GM12801 (cell line): ENCODE data around the gene POU6F2.

Source experiments
- TF ChIP-seq, protein P1 (sequence below): IDR thresholded peaks from one replicate; pipeline ENCODE4 v1.5.1; 2011; ENCODE audit warnings: control low read depth; ENCODE audit not compliant: insufficient read length; ENCODE audit errors: extremely low read depth

Gene POU6F2

DNA sequence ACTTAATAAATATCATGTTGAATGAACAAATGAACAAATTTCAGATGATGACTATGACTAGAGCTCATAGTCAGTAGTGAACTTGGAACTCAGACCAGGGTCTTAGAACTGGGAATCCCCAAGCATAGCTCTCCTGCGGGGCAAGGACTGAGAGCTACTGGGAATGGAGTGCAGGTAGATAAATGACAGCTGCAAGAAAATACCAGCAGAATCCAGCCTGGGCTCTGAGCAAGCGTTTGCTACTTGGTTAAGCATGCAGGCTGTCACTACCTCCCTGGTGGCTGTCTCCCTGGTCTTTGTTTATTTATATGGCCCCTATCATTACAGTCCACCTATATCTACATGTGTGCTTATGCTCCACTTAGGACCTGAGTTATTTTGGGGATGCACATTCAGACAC is 208.4 kb downstream of the POU6F2 start:
- TF ChIP-seq, protein P1, sequence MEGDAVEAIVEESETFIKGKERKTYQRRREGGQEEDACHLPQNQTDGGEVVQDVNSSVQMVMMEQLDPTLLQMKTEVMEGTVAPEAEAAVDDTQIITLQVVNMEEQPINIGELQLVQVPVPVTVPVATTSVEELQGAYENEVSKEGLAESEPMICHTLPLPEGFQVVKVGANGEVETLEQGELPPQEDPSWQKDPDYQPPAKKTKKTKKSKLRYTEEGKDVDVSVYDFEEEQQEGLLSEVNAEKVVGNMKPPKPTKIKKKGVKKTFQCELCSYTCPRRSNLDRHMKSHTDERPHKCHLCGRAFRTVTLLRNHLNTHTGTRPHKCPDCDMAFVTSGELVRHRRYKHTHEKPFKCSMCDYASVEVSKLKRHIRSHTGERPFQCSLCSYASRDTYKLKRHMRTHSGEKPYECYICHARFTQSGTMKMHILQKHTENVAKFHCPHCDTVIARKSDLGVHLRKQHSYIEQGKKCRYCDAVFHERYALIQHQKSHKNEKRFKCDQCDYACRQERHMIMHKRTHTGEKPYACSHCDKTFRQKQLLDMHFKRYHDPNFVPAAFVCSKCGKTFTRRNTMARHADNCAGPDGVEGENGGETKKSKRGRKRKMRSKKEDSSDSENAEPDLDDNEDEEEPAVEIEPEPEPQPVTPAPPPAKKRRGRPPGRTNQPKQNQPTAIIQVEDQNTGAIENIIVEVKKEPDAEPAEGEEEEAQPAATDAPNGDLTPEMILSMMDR: no peak

DNA sequence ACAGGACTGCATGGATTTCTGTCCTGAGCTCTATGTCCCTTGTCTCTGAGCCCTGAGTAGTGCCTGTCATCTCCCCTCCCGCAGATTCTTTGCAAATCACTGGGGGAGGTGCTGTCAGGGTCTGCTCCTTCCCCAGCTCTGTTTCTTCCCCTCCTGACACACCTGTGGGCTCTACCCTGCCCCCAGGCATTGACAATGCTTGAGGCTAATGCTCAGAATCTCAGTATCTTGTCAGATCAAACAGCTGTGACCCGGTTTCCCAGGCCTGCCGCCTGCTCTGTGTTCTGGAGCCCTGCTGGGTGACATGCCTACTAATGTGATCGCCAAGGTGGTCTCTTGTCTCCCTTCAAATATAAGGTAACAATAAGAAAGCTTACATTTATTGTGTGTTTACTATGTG is 209.0 kb downstream of the POU6F2 start:
- TF ChIP-seq, protein P1: no peak

DNA sequence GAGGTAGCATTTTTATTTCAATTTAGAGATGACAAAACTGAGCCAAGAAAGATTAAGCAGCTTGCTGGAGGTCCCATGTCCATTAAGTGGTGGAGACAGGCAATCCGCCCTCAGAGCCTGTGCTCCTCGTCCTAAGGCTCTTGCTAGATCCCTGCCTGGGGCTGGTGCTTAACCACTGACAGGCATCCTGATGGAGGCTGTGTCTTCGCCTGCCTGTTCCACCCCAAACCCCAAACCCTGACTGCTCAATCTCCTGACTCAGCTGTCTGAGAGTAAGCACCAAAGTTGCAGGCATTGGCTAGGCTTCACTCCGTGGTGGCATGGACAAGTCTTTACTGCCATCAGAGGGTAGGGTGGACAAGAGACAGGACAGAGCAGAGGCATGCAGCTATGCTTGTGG is 209.4 kb downstream of the POU6F2 start:
- TF ChIP-seq, protein P1: no peak

DNA sequence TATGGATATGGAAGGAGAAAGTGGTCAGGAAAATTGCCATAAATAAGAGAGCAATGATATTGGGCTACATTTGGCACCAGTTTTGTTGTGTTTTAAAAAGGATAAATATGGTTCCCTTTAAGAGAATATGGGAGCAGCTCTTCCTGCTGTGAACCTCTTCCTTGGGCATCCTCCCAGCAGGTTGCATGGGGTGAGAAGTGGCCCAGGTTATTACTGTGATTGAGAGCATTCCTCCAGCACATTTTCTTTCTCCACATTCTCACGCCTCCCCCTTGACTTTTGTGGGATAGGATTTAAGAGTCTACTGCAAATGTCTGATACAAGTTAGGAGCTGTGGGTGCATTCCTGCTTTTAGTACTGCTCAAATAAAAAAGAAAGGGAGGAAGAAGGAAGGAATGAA is 214.8 kb downstream of the POU6F2 start:
- TF ChIP-seq, protein P1: no peak

DNA sequence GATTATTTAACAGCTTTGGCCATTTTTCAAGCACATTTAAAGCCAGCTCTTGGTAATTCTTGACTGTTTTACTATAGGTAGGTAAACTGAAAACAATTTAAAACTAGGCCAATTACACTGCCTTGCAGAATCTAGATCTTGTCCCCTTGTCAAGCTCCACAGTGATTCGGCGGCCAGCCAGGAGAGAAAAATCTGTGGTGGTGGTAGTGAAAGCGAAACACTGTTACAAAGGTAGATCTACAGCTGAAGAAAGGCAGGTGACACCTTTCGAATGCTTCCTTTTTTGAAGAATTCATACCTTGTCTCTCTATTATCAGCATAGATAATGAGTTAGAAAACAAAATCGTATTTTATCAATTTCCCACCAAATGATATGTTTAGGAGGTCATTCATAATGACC is 218.3 kb downstream of the POU6F2 start:
- TF ChIP-seq, protein P1: no peak

DNA sequence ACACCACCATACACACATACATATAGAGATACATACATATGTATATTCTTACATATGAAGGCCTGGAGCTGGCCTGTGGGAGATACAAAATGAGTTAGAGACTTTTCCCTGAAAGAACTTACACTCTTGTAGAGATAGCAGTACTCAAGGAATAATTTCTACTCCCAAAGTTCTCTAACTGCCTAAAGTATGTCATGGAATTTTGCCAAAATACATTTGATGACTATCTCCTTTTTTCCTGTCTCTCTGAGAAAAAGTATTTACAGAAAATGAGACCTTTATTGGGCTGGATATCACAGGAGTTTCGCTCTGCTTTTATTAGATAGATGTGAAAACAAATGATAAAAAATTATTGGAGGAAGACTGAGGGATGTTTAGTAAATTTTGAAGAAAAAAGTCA is 220.1 kb downstream of the POU6F2 start:
- TF ChIP-seq, protein P1: no peak

DNA sequence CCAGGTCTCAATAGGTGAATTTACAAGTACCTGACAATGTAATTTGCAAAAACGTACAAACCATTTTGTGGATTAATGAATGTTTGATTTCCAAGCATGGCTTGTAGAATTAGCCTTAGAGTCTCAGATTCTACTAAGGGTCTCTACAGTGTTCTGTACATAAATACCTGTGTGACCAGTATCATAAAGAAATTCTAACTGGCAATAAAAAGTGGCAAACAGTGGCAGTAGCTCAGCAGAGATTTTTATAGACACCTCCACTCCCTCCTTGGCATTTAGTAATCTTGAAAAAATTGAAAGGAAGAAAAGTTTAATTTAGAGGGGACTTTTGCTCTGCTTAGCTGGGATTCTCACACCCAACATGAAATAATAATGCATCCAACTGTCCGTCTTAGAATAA is 220.8 kb downstream of the POU6F2 start:
- TF ChIP-seq, protein P1: no peak

DNA sequence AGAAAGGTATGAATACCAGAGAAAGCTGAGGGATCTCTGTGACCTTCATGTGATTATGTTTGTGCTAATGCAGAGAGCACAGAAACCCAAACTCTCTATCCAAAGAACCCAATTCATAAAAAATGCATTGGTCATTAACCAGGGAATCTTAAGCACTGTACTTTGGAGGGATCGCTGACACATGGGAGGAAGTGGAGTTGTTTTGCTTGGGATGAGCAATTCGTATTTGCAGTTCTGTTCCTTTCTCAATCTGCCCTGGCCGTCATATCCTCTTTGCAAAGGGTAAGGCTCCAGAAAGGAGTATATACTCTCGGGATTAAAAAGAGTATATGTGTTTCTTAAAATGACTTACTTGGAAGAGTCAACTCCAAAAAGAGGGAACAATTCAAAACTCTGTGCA is 221.3 kb downstream of the POU6F2 start:
- TF ChIP-seq, protein P1: no peak
